MV-4-11 (cell line): Measurements from ENCODE around the gene CCDC192.

ENCODE experiments used
- DNase-seq: peaks from one replicate; lab custom pipeline; 2025; lab: John Stamatoyannopoulos, UW

CCDC192 gene

GRCh38 chr5:127885176-127885575 is 182.0 kb downstream of the CCDC192 start:
- DNase-seq: no peak

DNA sequence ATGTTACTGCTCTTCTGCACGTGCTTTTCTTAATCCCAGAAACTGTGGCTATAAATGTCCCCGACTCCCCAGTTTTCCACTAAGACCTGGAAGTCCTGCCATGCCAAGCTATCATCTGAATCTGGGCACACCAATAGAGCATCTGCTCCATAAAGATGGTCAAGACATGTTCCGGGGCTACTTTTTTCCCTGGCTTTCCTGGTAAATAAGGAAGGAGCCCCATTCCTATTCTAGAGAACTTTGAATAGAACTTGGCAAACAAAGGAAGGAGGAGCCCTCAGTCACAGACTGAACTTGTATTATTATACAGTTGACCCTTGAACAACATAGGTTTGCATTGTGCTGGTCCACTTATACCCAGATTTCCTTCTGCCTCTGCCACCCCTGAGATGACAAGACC is 182.9 kb downstream of the CCDC192 start:
- DNase-seq: no peak

- DNase-seq: no peak
Observed at GRCh38 chr5:127887282-127887681, 184.1 kb downstream of the CCDC192 start.

GRCh38 chr5:127891942-127892341 is 188.8 kb downstream of the CCDC192 start:
- no peak for DNase-seq

GRCh38 chr5:127892467-127893207 is 189.4 kb downstream of the CCDC192 start:
- no peak for DNase-seq

- no peak for DNase-seq
Observed at GRCh38 chr5:127893232-127893631, 190.0 kb downstream of the CCDC192 start.

DNA sequence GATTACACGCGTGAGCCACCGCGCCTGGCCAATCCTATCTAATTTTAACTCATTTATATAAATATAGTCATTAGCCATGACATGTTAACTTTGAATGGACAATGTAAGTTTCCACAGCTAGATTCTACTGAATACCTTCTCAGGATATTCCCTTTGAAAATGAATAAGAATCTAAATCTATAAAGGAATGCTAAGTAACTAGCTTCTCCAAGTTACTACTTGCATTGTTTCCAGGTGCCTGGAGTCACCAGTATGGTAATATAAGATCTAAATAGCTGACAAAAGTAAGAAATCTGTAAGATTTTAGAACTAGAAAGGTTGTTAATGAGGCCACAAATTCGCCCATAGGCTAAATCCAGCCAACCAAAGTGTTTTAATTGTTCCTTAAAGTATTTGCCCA is 191.3 kb downstream of the CCDC192 start:
- DNase-seq: no peak

- DNase-seq: peak; percentile 48
Observed at GRCh38 chr5:127898551-127899213, 195.5 kb downstream of the CCDC192 start.

DNA sequence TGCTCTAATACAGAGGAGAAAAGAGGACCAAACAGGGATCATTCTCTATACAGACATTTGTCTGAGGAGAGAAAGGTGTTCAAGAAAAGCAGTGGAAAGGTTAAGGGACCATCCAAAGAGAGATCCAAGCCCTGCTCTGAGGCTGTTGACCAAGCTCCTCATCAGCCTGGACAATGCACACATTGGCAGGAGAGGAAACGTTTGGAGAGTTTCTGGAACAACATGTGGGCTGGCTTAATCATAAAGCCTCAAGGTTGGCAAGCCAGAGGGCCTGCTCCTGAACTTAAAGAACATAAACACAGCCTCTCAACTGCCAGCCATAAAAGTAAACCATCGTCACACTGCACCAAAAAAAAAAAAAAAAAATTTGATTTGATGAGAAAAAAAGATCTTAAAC is 196.0 kb downstream of the CCDC192 start:
- DNase-seq: no peak

DNA sequence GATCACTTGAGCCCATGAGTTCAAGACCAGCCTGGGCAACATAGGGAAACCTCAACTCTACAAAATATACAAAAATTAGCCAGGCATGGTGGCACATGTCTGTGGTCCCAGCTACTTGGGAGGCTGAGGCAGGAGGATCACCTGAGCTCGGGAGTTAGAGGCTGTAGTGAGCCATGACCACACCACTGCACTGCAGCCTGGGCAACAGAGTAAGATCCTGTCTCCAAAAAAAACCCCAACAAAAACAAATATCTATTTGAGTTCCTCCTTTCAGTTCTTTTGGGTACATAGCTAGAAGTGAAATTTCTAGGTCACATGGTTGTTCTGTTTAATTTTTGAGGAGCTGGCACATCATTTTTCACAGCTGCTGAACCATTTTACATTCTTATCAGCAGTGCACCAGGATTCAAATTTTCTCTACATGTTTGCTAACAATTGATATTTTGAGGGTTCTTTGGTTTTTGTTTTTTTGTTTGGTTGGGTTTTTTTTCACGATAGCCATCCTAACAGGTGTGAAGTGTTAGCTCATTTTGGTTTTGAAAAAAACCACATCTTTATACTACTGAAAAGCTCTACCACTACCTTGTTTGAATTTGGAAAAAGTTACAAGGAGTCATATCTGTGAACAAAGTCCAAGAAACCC is 203.5 kb downstream of the CCDC192 start:
- no peak for DNase-seq

DNA sequence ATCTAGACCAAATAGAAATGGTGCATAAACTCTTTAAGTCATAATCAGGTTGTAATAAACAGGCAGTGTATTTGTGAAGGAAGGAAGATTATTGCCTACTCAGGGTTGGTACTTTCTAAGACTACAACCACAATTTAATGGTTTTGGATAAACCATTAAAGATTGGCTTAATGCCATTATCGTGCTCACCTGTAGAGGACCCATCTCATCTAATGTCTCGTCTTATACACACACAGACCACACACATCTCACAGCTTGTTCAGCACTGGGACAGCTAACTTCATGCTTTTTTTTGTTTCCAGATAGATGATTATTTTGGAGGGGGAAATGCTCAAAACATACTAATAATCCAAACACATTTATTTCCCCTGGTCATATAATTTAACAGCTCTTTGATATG is 204.7 kb downstream of the CCDC192 start:
- DNase-seq: no peak

DNA sequence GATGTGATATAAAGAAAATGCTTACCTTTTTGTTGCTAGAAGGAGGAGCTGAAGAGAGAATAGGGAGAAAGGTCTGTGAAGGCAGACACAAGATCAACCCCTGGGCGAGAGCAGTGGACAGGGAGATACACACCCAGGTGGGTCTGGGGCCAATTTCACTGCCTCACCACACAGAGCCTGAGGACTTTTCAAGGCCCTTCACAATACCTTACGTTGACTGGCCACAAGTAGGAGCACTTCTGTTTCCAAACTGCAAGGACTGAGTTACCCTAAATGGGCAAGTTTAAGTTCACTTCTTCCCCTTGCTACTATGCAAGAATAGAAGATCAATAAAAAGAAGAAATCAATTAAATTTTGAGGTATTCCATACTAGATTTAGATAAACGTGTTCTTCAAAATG is 205.9 kb downstream of the CCDC192 start:
- peak; percentile 54 for DNase-seq

DNA sequence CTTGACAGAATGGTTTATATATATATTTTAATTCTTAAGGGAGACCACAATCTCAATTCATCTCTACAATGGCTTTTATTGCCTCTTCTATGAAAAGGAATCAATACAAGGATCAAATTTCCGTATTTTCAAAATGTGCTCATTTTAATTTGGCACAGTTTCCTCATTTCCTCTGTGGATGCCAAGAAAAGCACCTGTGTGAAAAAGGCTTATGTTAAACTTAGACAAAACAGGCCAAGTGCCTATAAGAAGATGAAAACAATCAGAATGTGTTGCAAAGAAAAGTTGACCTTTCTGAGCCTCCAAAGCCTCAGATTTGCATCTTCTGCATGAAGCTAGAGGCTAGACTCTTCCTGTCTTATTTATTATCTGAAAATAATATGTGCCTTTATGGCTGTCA is 206.6 kb downstream of the CCDC192 start:
- no peak for DNase-seq

DNA sequence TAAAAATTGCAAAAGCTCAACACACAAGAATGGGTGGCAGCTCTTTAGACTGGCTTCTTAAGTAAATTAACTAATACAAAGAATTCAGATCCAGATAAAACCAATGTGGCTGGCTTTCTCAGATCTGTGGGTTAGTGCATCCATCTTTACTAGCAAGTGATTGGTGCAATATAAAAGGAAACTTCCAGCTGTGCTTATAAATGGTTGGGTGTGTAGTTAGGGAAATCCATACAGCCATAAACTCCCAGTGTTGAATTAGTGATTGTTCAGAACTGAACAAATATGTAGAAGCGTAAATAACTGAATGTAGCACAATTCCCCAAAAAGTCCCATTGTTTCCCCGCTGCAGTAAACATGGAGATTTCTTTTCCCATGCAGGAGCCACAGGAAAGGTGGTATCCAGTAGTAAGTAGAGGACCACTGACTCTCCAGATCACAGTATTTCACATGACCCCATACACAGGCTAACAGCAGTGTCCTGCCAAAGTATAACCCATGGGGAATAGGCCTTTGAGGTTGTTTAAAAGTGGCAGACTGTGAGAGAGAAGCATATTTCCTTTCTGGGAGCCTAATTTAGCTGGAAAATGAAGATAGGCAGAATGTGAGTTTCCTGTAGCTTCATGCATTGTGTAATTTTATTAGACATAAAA is 207.2 kb downstream of the CCDC192 start:
- DNase-seq: no peak

GRCh38 chr5:127911619-127912018 is 208.4 kb downstream of the CCDC192 start:
- no peak for DNase-seq

DNA sequence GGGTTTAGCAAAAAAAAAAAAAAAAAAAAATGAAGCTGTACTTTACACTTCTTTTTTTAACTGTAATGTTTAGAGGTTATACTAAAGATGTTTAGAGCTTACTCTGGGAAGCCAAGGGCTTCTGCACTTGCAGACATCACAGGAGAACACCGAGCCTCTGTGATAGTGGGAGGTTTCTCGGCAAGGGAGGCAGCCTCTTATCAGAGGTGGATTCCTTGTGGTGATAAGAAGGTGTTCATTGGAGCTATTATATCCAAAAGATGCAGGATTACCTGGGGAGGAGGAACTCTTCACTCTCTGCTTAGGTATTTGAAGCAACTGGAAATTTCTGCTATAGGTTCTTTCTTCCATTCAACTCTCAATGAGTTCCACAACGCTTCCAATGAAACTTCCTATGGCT is 209.2 kb downstream of the CCDC192 start:
- no peak for DNase-seq

DNA sequence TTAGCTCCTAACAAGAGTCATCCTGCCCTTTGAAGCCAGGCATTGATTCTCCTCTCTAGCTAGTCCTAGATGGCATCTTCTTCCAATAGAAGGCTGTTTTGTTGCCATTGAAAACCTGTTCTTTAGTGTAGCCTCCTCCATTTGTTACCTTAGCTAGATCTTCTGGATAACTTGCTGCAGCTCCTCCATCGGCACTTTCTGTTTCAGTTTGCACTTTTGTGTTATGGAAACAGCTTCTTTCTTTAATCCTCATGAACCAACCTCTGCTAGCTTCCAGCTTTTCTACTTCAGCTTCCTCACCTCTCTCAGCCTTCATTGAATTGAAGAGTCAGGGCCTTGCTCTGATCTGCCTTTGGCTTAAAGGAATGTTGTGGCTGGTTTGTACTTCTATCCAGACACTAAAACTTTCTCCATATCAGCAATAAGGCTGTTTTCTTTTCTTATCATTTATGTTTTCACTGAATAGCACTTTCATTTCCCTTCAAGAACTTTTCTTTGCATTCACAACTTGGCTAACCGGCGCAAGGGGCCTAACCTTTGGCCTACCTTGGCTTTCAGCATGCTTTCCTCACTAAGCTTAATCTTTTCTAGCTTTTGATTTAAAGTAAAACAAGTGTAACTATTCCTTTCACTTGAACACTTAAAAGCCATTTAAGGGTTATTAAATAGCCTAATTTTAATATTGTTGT is 213.8 kb downstream of the CCDC192 start:
- DNase-seq: no peak

- DNase-seq: no peak
Observed at GRCh38 chr5:127919006-127919796, 216.0 kb downstream of the CCDC192 start.

DNA sequence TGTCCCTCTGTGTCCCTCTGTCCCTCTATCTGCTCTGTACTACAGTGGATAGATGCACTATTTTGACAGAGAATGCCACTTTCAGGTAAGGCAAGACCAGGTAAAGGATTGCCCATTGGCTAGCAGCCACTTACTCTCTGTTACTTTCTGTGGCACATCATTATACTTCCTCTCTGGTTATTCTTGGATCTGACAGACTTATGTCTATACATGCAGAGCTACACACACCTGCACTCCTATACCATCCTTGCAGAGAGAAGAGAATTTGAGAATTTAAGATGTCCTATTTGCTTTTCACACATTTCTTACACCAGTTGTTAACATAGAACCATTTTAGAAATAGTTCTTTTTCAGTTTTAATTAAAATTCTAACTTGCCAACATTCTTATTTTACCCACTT is 216.6 kb downstream of the CCDC192 start:
- DNase-seq: no peak

DNA sequence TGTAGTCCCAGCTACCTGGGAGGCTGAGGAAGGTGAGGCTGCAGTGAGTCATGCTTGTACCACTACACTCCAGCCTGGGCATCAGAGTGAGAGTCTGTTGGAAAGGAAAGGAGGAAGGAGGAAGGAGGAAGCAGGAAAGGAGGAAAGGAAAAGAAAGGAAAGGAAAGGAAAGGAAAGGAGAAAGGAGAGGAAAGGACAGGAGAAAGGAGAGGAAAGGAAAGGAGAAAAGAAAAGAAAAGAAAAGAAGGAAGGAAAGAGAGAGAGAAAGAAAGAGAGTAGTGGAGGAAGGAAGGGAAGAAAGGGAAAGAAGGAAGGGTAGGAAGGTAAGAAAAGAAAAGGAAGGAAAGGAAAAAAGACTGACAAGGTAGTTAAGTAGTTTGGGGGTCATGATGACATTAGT is 217.7 kb downstream of the CCDC192 start:
- no peak for DNase-seq

DNA sequence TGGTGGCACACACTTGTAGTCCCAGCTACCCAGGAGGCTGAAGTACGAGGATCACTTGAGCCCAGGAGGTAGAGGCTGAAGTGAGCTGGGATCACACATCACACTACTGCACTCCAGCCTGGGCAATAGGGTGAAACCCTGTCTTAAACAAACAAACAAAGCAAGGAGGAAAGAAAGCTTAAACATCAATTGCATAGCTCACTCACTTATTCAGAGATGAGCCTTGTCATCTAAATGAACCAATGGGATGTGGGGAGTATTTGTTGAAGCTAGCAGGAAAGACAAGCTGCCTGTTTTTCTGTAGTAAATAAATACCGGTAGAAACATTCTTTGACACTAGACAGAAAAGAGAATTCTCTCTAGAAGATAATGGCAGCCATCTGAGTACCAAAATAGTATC is 219.4 kb downstream of the CCDC192 start:
- no peak for DNase-seq
